ENCODE data around the gene DALRD3.

The DALRD3 gene, protein sequence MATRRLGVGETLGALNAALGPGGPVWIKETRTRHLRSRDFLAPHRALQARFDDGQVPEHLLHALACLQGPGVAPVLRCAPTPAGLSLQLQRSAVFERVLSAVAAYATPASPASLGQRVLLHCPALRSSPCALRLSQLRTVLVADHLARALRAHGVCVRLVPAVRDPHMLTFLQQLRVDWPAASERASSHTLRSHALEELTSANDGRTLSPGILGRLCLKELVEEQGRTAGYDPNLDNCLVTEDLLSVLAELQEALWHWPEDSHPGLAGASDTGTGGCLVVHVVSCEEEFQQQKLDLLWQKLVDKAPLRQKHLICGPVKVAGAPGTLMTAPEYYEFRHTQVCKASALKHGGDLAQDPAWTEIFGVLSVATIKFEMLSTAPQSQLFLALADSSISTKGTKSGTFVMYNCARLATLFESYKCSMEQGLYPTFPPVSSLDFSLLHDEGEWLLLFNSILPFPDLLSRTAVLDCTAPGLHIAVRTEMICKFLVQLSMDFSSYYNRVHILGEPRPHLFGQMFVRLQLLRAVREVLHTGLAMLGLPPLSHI

DNA sequence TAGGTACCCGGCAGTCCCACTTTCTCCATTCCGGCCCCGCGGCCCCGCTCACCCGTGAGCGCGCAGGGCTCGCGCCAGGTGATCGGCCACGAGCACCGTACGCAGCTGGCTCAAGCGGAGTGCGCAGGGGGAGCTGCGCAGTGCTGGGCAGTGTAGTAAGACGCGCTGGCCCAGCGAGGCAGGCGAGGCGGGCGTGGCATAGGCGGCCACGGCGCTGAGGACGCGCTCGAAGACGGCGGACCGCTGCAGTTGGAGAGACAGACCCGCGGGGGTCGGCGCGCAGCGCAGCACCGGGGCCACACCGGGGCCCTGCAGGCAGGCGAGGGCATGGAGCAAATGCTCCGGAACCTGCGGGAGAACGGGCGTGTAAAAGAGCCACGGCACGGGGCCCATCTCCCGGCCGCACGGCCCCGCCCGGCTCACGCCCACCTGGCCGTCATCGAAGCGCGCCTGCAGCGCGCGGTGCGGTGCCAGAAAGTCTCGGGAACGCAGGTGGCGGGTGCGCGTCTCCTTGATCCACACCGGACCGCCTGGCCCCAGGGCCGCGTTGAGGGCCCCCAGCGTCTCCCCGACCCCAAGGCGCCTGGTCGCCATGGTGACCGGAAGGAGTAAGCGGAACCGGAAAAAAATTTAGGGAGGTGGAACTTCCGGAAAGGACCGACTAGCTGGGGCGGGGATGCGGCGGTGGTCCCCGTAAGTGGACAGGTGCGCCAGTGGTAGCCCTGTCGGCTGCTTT is at the start of gene DALRD3:
Gene DALRD3, minus strand, starts transcription at position 610 of the 736 bp plus-strand sequence. Its CDS starts 16 bp downstream, at position 594.
- peak; percentile 58 for DNase-seq (ENCODE audit: low spot score)

DNA sequence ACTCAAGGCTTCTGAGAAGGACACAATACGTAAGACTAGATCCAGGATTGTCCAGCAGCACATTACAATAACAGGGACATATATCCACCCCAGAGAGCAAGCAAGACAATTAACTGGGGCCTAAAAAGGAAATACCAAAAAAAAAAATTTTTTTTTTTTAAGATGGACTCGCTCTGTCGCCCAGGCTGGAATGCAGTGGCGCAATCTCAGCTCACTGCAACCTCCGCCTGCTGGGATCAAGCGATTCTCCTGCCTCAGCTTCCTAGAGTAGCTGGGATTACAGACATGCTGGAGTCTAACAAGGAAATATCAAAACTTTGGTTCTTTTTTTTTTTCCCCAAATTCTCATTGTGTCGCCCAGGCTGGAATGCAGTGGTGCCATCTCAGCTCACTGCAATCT is 39.6 kb upstream of the DALRD3 start:
- DNase-seq (ENCODE audit: low spot score) = no peak

DNA sequence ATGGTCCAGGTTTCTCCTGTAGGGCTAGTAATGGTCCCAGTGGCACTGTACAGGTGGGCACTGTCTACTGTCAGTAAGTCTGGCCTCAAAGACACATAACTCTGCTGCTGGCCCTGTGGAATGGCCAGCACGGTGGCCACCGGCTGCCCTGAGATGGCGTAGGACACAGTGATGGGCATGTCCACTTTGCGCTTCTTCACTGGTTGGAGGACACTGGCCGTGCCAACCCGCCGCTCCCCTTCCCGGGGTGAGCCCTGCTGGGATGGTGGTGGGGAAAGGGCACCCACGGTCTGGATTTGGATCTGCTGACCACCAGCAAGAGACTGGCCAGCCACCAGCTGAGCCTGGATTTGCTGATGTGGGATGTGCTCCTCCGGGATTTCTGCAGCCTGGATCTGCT is 38.9 kb upstream of the DALRD3 start:
- DNase-seq (ENCODE audit: low spot score) = no peak

DNA sequence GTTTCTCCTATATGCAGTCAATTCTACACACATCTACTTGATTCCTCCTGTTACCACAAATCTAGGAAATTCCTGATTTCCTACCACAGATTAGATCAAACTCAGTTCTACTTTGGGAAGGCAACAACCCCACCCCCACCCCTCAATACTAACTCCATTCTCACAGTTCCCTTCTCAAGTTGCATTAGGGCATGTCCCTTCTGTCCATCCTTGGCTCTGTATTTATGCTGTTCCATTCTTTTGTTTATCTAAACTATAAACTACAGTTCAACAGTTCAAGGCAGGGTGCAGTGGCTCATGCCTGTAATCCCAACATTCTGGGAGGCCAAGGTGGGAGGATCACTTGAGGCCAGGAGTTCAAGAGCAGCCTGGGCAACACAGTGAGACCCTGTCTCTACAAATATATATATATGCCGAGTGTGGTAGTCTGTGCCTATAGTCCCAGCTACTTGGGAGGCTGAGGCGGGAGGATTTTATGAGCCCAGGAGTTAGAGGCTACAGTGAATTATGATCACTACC is 36.0 kb upstream of the DALRD3 start:
- DNase-seq (ENCODE audit: low spot score) = no peak

DNA sequence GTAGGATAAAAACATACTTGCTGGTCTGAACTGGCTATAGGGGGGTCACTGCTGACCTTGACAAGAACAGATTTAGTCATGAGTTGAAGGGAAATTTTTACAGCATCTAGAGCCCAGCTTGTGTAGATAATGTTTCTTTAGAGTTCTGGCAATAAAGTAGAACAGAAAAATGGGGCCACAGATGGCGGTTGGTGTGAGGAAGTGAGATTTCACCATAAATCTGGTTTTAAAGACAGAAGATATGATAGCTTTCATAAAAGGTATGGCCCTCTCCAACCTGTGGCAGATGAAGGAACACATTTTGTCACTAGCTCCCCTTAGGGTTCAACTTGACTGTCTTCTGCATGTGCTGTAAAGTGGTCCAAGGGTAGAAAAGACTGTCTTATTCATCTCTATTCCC is 35.2 kb upstream of the DALRD3 start:
- no peak for DNase-seq (ENCODE audit: low spot score)

DNA sequence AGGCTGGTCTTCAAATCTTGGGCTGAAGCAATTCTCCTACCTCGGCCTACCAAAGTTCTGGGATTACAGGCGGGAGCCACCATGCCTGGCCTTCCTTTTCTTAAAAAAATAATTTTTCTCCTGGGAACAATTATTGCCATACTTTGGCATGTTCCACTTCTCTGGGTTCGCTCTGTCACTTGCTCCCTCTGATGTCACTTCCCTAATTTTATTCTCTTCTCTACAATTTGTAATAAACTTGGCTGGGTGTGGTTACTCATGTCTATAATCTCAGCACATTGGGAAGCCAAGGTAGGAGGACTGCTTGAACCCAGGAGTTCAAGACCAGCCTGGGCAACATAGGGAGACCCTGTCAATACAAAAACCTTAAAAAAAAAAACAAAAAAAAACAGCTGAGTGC is 16.9 kb upstream of the DALRD3 start:
- DNase-seq (ENCODE audit: low spot score) = no peak

DNA sequence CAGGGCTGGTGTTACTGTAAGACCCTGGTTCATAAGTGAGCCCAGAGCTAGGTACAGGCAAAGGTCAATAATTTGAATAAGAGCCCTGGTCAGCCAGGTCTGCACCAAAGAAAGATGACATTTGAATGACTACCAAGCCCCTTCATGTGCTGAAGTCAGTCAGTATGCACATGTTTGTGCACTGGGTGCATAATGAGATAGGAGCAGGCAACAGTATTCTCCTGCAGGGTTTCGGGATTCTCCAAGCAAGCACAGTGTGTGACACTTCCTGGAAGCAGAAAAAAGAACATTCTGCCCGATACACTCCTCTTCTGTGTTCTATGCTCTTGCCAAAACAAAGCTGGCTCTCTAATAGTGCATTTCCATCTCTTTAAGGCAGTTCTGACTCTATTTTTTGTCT is 16.3 kb upstream of the DALRD3 start:
- no peak for DNase-seq (ENCODE audit: low spot score)

DNA sequence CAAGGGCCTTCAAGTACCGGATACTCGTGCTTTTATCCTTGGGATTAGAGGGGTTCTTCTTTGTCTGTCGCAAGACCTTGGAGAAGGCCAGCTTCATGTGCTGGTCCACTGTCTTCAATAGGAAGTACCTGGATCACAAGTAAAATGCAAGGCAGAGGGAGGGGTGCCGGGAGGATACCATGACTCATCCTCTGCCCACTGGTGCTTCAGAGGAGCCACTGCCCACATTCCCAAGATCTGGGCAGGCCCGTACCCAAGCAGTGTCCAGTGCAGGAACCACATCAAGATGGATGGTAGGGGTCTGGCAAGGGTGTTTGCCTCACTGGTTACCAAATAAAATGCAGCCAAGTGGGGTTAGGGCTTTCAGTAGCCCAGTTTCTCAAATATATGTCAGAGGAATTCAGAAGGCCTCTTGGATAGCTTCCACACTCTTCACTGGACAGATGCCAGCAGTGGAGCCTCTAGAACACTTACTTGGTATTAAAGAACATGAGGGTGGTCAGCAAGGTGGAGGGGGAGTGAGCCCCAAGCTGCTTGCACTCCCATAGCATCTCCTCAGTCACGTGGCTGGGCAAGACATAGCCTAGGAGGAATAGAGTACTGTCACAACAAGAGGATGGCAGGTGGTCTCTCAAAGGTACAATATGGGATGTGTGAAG is 14.4 kb upstream of the DALRD3 start:
- no peak for DNase-seq (ENCODE audit: low spot score)

DNA sequence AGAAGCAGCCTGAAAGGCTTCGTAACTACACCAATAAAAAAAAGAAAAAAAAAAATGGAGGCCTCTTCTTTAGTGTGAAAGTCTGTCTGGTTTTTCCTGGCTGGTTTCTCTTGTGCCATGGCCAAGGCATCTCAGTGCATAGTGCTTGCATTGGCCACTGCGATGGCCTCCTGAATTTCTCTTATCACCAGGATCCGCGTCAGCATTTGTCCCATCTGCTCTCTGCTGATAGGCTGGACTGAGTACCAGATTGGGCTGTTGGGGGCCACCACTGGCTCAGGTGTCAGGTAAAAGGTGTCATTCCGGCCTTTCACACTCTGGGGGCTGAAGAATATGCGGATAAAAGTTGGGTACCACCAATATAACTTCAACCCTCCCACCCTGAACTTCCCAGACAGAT is 11.9 kb upstream of the DALRD3 start:
- DNase-seq (ENCODE audit: low spot score) = no peak

DNA sequence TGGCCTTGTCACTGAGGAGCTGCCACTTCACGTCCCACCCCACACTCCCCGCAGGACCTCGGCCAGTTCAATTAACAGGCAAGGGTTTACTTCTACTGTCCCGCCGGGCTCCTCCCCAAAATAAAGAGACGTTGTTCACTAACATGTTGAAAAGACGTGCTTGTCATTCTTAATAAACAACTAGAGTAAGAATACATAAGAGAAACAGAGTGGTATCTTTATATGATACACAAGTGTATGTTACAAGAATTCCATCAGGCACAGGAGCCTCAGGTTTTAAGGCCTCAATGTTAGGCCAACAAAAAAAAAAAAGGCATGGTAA is 11.1 kb upstream of the DALRD3 start:
- DNase-seq (ENCODE audit: low spot score) = no peak

DNA sequence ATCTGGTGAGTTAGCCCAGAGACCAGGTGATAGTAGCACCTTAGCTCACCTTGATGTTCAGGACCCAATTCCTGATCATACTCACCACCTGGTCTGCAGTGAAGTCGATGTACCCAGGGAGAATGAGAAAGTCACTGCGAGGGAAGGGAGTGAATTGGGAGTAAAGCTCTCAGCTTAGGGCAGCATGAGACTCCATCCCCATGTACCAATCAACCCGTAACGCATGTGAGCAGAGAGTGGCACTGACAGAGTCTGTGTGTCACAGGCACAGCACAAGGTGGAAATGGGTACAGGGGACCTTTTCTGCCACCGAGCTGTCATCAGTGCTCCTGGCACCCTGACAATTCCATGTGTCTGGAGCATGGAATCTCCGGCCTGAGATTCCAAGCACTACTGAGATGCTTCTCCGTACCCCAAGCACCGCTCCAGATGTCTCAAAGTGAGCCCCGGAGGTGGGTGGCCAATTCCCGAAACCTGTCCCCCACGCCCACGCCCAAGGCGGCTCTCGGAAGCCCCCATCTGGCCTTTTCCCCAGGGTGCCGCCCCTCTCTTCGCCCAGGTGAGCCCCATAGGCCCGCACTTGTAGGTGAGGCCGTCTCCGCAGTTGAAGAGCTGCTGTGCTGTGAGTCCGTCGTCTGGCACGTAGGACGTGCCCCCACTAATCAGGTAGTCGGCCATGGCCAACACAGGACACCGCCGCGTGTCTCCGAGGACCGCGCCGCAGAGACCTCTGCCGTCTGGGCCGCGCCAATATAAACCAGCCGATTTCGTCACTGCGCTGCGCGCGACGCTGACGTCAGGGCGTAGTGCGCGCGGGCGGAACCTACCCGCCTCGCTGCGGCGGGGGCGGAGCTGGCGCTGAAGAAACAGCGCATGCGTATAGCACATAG is 10.5 kb upstream of the DALRD3 start, which contains the start of gene IMPDH2:
Gene IMPDH2, minus strand, starts transcription at position 726 of the 890 bp plus-strand sequence. Its CDS starts 48 bp downstream, at position 678.
- peak; percentile 95 for DNase-seq (ENCODE audit: low spot score)

DNA sequence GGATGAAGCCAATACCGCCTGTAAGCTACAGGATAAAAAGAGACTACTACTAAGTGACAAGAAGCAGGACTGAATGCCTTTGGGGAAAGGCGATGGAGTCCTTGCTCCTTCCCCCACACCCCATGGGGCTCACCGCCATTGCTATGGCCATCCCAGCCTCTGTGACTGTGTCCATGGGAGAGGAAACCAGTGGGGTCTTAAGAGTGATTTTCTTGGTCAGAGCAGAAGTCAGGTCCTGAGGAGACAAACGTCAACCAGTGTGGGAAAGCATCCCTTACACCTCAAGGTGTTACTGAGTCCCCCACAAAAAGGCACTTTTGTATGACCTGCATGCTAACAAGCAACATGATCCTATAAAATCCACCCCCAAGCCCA is 9.9 kb upstream of the DALRD3 start:
- no peak for DNase-seq (ENCODE audit: low spot score)

DNA sequence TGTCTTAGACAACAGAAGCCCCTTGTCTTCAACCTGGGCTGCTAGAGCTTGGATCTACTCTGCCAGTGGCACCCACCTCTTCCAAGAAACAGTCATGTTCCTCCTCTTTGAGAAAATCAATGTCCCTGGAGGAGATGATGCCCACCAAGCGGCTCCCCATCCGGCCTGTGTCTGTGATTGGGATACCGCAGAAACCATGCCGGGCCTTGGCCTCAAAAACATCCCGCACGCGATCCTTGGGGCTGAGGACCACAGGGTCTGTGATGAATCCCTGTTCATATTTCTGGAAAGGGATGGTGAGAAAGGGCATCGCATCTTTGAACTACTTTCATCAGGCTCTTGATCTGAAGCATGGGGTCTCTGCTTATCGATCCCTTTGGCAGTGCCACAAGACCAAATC is 9.3 kb upstream of the DALRD3 start:
- DNase-seq (ENCODE audit: low spot score) = no peak

DNA sequence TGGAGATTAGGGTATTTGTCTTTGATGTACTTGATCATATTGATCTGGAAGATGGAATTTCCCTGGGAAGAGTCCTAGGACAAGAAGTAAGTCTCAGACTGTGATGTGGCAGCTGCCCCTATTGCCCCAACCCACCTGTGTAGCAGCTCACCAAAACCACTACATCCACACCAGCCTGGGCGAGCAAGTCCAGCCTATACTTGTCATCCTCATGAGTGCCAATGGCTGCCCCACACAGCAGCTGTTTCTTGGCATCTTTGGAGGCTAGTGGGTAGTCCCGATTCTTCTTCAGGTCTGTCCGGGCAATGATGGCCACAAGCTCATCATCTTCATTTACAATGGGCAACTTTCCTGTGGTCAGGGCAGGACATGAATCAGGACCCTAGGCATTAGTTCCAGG is 8.2 kb upstream of the DALRD3 start:
- no peak for DNase-seq (ENCODE audit: low spot score)

DNA sequence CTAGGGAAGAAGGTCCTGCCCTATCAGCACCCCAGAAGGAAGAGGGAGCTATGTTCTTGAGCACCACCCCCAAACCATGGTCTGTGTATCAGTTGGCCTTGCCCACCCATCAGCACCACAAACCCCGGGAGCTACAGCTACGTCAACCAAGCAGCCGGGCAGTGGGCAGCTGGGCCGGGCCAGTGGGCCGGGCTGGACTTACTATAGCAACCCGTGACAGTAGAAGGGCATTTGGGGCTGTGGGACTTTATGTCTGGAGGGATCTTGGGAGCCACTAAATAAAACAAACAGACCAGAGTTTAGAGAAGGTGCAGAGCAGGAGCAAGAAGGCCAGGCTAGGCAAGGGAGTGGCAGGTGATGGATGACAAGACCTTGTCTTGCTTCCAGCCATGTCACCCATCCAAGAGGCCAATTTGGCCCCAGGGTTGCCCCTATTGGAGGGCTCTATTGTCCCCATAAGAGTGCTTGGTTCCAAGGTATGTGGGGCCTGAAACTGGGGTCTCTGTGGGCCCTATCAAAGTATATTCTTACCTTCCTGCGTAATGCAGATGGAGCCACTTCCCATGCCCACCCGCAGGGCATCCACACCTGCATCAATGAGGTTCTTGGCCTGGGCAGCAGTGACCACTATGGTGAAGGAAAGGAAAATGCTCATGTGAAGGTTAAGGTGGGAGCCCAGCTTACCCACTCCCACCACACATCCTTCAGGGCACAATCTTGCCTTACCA is 7.6 kb upstream of the DALRD3 start:
- DNase-seq (ENCODE audit: low spot score) = no peak

DNA sequence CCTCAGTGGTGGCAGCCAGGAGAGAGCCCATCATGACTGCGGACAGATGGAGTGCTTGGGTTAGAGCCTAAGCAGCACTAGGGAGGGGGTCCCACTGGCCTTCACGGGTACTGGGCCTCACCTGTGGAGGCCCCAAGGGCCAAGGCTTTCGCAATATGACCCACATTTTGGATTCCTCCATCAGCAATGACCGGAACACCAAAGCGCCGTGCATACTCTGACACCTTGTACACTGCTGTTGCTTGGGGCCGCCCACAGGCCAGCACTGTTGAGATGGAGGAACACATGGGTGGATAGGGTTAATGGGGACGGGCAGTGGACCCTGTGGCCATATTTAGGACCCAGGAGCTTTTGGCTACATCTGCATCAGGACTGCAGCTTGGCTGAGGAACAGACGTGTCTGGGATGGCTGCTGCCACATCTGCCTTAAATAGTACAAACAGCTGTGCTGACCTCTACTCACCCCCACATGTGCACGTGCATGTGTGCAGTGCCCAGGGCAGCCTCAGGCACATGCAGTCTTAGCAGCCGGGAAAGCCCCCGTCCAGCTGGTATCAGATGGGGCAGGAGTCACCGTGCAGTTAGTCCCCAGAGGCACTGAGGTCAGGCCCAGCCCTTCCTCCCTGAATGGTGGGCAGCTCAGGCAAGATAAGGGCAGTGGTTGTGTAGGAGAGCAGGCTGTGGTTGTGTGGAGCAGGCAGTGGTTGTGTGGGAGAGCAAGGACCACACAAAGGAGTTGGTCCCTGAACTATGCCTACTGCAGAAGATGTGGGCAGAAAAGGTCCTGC is 6.8 kb upstream of the DALRD3 start:
- no peak for DNase-seq (ENCODE audit: low spot score)

DNA sequence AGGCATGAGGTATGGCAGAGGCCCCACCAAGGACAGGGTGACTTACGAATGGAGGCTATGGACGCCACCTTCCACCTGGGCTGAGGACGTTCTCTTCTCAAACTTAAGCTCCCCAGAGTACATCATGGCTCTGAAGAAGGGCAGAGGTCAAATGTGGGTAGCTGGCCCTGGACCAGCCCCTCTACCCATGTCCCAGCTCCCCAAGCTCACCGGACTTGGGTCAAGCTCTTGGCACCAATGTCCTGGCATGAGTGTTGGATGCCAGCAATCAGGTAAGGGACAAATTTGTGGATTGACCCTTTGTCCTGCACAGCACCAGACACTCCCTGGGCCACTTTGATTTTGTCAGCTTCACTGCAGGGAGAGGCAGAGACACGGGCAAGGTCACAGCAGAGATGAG is 6.1 kb upstream of the DALRD3 start:
- DNase-seq (ENCODE audit: low spot score) = no peak

DNA sequence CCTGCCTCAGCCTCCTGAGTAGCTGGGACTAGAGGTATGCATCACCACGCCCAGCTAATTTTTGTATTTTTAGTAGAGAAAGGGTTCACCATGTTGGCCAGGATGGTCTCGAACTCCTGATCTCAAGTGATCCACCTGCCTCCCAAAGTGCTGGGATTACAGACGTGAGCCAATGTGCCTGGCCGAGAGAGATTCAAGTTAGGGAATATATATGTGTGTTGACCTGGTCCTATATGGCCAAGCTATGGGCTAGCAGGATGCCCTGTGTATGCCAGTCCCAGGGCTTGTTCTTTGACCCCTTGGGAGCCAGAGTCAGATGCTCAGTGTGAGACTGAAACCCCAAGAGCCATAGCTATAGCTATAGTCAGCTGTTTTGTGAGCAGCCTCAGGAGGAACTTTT is 5.4 kb upstream of the DALRD3 start:
- no peak for DNase-seq (ENCODE audit: low spot score)

DNA sequence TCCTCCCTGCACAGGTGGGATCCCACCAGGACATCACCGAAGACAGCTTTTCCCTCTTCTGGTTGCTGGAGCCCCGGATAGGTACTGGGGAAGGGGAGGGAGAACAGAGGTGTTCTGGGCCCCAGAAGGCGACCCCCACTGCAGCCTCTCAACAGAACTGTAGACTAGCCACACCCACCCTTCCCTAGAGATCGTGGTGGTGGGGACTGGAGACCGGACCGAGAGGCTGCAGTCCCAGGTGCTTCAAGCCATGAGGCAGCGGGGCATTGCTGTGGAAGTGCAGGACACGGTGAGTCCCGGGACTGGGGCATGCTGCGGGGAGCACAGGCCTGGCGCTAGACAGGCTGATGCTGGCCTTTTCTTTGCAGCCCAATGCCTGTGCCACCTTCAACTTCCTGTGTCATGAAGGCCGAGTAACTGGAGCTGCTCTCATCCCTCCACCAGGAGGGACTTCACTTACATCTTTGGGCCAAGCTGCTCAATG is 4.3 kb upstream of the DALRD3 start:
- DNase-seq (ENCODE audit: low spot score) = no peak
